ENCODE results near the gene DLGAP4.

DLGAP4 gene

GRCh38 chr20:36370991-36371790 lies 65.1 kb downstream of the DLGAP4 start:
- Histone ChIP-seq H3K27ac (replicated peaks) (no peak overlapping the region), H3K27me3 (ENCODE audit: insufficient read depth, poor library complexity, severe bottlenecking) (no peaks in the 10 kb centered on the region)
- DNase-seq (ENCODE audit: low read depth in 1 of 2, low spot score in 1 of 2): no peak

GRCh38 chr20:36372666-36373065 lies 66.5 kb downstream of the DLGAP4 start:
- H3K27ac ChIP-seq (replicated peaks): no peak overlapping the region
- no peaks in the 10 kb centered on the region for H3K27me3 ChIP-seq (ENCODE audit: insufficient read depth, poor library complexity, severe bottlenecking)
- no peak for DNase-seq (ENCODE audit: low read depth in 1 of 2, low spot score in 1 of 2)
- TF ChIP-seq POLR2AphosphoS5 (IDR thresholded peaks at IDR 0.05; ENCODE audit: low read depth): no peak
- TF ChIP-seq GABPA (IDR thresholded peaks at IDR 0.05; ENCODE audit: low read depth): no peak
- no peak for TF ChIP-seq SPI1 (IDR thresholded peaks at IDR 0.05; ENCODE audit: borderline replicate concordance, low read depth)
- TF ChIP-seq, protein P1, sequence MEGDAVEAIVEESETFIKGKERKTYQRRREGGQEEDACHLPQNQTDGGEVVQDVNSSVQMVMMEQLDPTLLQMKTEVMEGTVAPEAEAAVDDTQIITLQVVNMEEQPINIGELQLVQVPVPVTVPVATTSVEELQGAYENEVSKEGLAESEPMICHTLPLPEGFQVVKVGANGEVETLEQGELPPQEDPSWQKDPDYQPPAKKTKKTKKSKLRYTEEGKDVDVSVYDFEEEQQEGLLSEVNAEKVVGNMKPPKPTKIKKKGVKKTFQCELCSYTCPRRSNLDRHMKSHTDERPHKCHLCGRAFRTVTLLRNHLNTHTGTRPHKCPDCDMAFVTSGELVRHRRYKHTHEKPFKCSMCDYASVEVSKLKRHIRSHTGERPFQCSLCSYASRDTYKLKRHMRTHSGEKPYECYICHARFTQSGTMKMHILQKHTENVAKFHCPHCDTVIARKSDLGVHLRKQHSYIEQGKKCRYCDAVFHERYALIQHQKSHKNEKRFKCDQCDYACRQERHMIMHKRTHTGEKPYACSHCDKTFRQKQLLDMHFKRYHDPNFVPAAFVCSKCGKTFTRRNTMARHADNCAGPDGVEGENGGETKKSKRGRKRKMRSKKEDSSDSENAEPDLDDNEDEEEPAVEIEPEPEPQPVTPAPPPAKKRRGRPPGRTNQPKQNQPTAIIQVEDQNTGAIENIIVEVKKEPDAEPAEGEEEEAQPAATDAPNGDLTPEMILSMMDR (IDR thresholded peaks at IDR 0.05; ENCODE audit: insufficient read depth, low read length): no peak
- TF ChIP-seq REST (IDR thresholded peaks at IDR 0.05; ENCODE audit: insufficient replicate concordance, low read depth): no peak
- H3K4me3 ChIP-seq (replicated peaks; ENCODE audit: insufficient read depth, low read length): no peak overlapping the region

More at GRCh38 chr20:36370991-36371790, 65.1 kb downstream of the DLGAP4 start:
- H3K4me3 ChIP-seq (replicated peaks; ENCODE audit: insufficient read depth, low read length): no peak overlapping the region
- TF ChIP-seq POLR2AphosphoS5 (IDR thresholded peaks at IDR 0.05; ENCODE audit: low read depth): no peak
- no peak for TF ChIP-seq SPI1 (IDR thresholded peaks at IDR 0.05; ENCODE audit: borderline replicate concordance, low read depth)
- TF ChIP-seq, protein P1 (IDR thresholded peaks at IDR 0.05; ENCODE audit: insufficient read depth, low read length): no peak
- TF ChIP-seq REST (IDR thresholded peaks at IDR 0.05; ENCODE audit: insufficient replicate concordance, low read depth): no peak
- no peak for TF ChIP-seq GABPA (IDR thresholded peaks at IDR 0.05; ENCODE audit: low read depth)

GRCh38 chr20:36373089-36373488 lies 67.0 kb downstream of the DLGAP4 start:
- TF ChIP-seq GABPA (IDR thresholded peaks at IDR 0.05; ENCODE audit: low read depth): no peak
- no peak for TF ChIP-seq POLR2AphosphoS5 (IDR thresholded peaks at IDR 0.05; ENCODE audit: low read depth)
- TF ChIP-seq REST (IDR thresholded peaks at IDR 0.05; ENCODE audit: insufficient replicate concordance, low read depth): no peak
- TF ChIP-seq SPI1 (IDR thresholded peaks at IDR 0.05; ENCODE audit: borderline replicate concordance, low read depth): no peak
- TF ChIP-seq, protein P1 (IDR thresholded peaks at IDR 0.05; ENCODE audit: insufficient read depth, low read length): no peak

More at GRCh38 chr20:36373089-36373488, 67.0 kb downstream of the DLGAP4 start:
- no peak for DNase-seq (ENCODE audit: low read depth in 1 of 2, low spot score in 1 of 2)
- H3K4me3 ChIP-seq (replicated peaks; ENCODE audit: insufficient read depth, low read length): no peak overlapping the region
- H3K27ac ChIP-seq (replicated peaks): no peak overlapping the region
- no peaks in the 10 kb centered on the region for H3K27me3 ChIP-seq (ENCODE audit: insufficient read depth, poor library complexity, severe bottlenecking)
